Testis (tissue), 3 donors: ENCODE data around the gene ATXN7L3B. TPM values are rescaled to one million over a fixed set of nuclear protein-coding genes. Genes with fewer than 3 reads are reported as not detected.

Experiments
- DNase-seq: peaks from one replicate; pipeline ENCODE4 v3.0.0-alpha.2; 2019
- H3K27ac ChIP-seq, 2 donors: fragments of 200-600 bp; sonication (generic); one replicate each; pipeline ENCODE4 v1.5.1; 2019
- H3K27me3 ChIP-seq: fragments of 200-600 bp; sonication (generic); one replicate; pipeline ENCODE4 v1.5.1; 2019
- H3K36me3 ChIP-seq: fragments of 200-600 bp; sonication (generic); one replicate; pipeline ENCODE4 v1.5.1; 2017; ENCODE audit warnings: low read depth; ENCODE audit errors: missing control alignments
- H3K4me1 ChIP-seq: fragments of 200-600 bp; sonication (generic); one replicate; pipeline ENCODE4 v1.5.1; 2019
- H3K4me3 ChIP-seq, 2 donors: fragments of 200-600 bp; sonication (generic); one replicate each; pipeline ENCODE4 v1.5.1; 2017 to 2019
- H3K9me3 ChIP-seq: fragments of 200-600 bp; sonication (generic); one replicate; pipeline ENCODE4 v1.5.1; 2017
- CTCF ChIP-seq, 3 experiments: fragments of 450-650 bp in 2 of 3; fragments of 200-600 bp in 1 of 3; sonication (generic) in 1 of 3; IDR thresholded peaks; one replicate each; pipeline ENCODE4 v1.5.1; 2016 to 2019; ENCODE audit warnings: antibody characterized with exemption in 3 of 3, mild to moderate bottlenecking in 2 of 3, moderate library complexity in 1 of 3
- POLR2A ChIP-seq: fragments of 450-650 bp; IDR thresholded peaks from one replicate; pipeline ENCODE4 v1.6.1; 2017; ENCODE audit warnings: antibody characterized with exemption, mild to moderate bottlenecking, moderate library complexity
- WGBS, 2 donors: methylation state at CpG; one replicate each; pipeline ENCODE4 v1.1.5; 2018; 5-methylcytosine and 5-hydroxymethylcytosine counted together
- intact Hi-C: fragments of 100-400 bp; cut with DNase I; formaldehyde crosslinking; loops from one replicate; pipeline ENCODE4 v1.15.1; 2023; ENCODE audit warnings: low total_unique reads
- polyA plus RNA-seq: library from polyadenylated mRNA; stranded (reverse); fragments of 350-450 nt; fragmentation: Illumina TruSeq; extraction: RNeasy Lipid Tissue Mini Kit (QIAGEN cat#74804); gene quantifications from one replicate; pipeline ENCODE4 v1.2.3, GENCODE V29; 2014; ENCODE audit warnings: low read depth, low replicate concordance; ENCODE audit not compliant: insufficient read depth
- total RNA-seq, 2 donors: library from RNA; depleted of rRNA; stranded (reverse); fragments of >200 nt; gene quantifications; one replicate each; pipeline ENCODE4 v1.2.3, GENCODE V29; 2016

The ATXN7L3B gene
- total and polyA plus RNA-seq, 3 donors from 2014 or later, result 20.2 to 23.5 (median 21.0) TPM

GRCh38 chr12:74584483-74585062 lies 46.9 kb downstream of the ATXN7L3B start:
- Histone ChIP-seq H3K9me3 (no peaks in the 10 kb centered on the region), H3K36me3 (no peaks in the 10 kb centered on the region), H3K4me3 (no peak overlapping the region), H3K27me3 (no peaks in the 10 kb centered on the region), H3K4me1 (peaks cover 7% of the 10 kb centered on the region), H3K27ac (no peak overlapping the region)
- no peak for DNase-seq
- TF ChIP-seq CTCF (IDR thresholded peaks at IDR 0.05) (no peak), POLR2A (no peak)
- intact Hi-C loops, result no loop called here
- 49% methylated on average over 3 of the region's 3 CpGs for WGBS, 2 donors

- peaks cover 7% of the 10 kb centered on the region for H3K4me1 ChIP-seq
- no peaks in the 10 kb centered on the region for H3K9me3 ChIP-seq
- 25 to 30% methylated on average over 4 of the region's 4 CpGs for WGBS, 2 donors
- H3K36me3 ChIP-seq, result no peaks in the 10 kb centered on the region
- peak overlapping the region in 1 of 2 donors; percentile 25 for H3K27ac ChIP-seq
- intact Hi-C loops, result no loop called here
- no peak overlapping the region for H3K4me3 ChIP-seq
- H3K27me3 ChIP-seq, result no peaks in the 10 kb centered on the region
- no peak for DNase-seq
- TF ChIP-seq CTCF (IDR thresholded peaks at IDR 0.05) (no peak), POLR2A (no peak)
These were observed 48.6 kb downstream of the ATXN7L3B start for GRCh38 chr12:74586251-74586650.
